Endothelial cell of umbilical vein (primary cell): ENCODE data around the gene TPRKB.

ENCODE experiments used
- EZH2 ChIP-seq: IDR thresholded peaks from 2 replicates; pipeline ENCODE4 v1.6.1; 2012; ENCODE audit warnings: borderline replicate concordance, low read depth, mild to moderate bottlenecking, moderate library complexity, low read length, inconsistent platforms; ENCODE audit not compliant: severe bottlenecking
- POLR2A ChIP-seq: IDR thresholded peaks from 2 replicates; pipeline ENCODE4 v1.6.1; 2012; ENCODE audit warnings: low read depth, mild to moderate bottlenecking, control low read depth, low read length
- POLR2AphosphoS5 ChIP-seq: IDR thresholded peaks from 2 replicates; pipeline ENCODE4 v1.6.1; 2012; ENCODE audit warnings: low read depth, mild to moderate bottlenecking, control low read depth, low read length, moderate library complexity; ENCODE audit not compliant: insufficient read depth
- TF ChIP-seq, protein P1 (sequence below), 2 donors: IDR thresholded peaks; 1 replicate in 1 of 2; 2 replicates in 1 of 2; pipeline ENCODE4 v1.5.1; 2011; ENCODE audit warnings: low read length in 2 of 2, mild to moderate bottlenecking in 2 of 2, moderate library complexity in 2 of 2, control low read depth in 1 of 2, inconsistent platforms in 1 of 2, low read depth in 1 of 2; ENCODE audit not compliant: insufficient read depth in 1 of 2; ENCODE audit errors: extremely low read depth in 1 of 2

DNA sequence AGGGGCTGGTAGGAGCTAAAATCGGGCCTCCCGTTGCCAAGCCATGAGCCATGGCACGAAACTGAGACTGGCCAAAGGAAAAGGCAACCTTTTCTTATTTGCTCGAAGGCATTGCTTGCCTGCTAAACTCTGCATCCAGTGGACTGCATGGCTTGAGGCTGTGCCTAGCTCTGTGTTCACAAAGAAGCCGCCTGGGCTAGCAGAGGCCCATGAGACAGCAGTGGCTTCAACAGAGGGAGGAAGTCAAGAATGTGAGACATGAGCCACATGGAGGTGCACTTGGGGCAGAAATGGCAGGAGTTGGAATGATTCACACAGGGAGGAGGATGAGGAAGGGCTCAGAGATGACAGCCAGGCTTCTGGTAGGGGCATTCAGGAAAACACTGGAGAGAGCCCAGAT lies 33.5 kb downstream of the TPRKB start:
- no peak for TF ChIP-seq POLR2AphosphoS5
- TF ChIP-seq, protein P1, sequence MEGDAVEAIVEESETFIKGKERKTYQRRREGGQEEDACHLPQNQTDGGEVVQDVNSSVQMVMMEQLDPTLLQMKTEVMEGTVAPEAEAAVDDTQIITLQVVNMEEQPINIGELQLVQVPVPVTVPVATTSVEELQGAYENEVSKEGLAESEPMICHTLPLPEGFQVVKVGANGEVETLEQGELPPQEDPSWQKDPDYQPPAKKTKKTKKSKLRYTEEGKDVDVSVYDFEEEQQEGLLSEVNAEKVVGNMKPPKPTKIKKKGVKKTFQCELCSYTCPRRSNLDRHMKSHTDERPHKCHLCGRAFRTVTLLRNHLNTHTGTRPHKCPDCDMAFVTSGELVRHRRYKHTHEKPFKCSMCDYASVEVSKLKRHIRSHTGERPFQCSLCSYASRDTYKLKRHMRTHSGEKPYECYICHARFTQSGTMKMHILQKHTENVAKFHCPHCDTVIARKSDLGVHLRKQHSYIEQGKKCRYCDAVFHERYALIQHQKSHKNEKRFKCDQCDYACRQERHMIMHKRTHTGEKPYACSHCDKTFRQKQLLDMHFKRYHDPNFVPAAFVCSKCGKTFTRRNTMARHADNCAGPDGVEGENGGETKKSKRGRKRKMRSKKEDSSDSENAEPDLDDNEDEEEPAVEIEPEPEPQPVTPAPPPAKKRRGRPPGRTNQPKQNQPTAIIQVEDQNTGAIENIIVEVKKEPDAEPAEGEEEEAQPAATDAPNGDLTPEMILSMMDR (IDR thresholded peaks at IDR 0.05; ENCODE audit: extremely low read depth in 1 of 2, insufficient read depth in 1 of 2, low read depth in 1 of 2, low read length in 2 of 2) = no peak
- TF ChIP-seq EZH2 = no peak
- no peak for TF ChIP-seq POLR2A
